ENCODE data around the gene MFSD8. TPM values are rescaled to one million over a fixed set of nuclear protein-coding genes. Genes with fewer than 3 reads are reported as not detected.

MFSD8 gene
- total RNA-seq, 1 experiment from 2014 or later: 17.6 TPM

DNA sequence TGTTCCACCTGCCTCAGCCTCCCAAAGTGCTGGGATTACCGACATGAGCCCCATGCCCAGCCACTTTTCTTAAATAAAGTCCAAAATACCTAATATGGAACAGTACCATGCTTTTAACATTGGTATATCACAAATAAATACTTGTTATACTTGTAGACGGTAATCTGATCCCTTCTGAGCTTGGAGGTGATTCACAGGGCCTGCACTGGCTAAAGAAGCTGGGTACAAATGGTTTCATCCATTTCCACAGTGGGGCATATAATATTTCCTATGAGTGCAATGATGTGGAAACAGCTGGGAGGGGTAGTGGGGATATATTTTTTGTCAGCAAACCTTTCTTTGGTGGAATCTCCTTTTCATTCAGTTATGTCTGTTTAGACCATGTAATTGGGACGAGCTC is 48.5 kb downstream of the MFSD8 start:
- Mint-ChIP-seq H3K27me3 (ENCODE audit: low read depth) (no peaks in the 10 kb centered on the region), H3K36me3 (peaks cover 8% of the 10 kb centered on the region), H3K4me3 (no peak overlapping the region), H3K27ac (no peak overlapping the region), H3K4me1 (peaks cover 4% of the 10 kb centered on the region; the same call in 1 of the 2 replicates), H3K9me3 (no peaks in the 10 kb centered on the region)
- TF ChIP-seq, protein P1, sequence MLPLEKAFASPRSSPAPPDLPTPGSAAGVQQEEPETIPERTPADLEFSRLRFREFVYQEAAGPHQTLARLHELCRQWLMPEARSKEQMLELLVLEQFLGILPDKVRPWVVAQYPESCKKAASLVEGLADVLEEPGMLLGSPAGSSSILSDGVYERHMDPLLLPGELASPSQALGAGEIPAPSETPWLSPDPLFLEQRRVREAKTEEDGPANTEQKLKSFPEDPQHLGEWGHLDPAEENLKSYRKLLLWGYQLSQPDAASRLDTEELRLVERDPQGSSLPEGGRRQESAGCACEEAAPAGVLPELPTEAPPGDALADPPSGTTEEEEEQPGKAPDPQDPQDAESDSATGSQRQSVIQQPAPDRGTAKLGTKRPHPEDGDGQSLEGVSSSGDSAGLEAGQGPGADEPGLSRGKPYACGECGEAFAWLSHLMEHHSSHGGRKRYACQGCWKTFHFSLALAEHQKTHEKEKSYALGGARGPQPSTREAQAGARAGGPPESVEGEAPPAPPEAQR (CRISPR knock-in tag; IDR thresholded peaks at IDR 0.05): no peak
- TF ChIP-seq, protein P2, sequence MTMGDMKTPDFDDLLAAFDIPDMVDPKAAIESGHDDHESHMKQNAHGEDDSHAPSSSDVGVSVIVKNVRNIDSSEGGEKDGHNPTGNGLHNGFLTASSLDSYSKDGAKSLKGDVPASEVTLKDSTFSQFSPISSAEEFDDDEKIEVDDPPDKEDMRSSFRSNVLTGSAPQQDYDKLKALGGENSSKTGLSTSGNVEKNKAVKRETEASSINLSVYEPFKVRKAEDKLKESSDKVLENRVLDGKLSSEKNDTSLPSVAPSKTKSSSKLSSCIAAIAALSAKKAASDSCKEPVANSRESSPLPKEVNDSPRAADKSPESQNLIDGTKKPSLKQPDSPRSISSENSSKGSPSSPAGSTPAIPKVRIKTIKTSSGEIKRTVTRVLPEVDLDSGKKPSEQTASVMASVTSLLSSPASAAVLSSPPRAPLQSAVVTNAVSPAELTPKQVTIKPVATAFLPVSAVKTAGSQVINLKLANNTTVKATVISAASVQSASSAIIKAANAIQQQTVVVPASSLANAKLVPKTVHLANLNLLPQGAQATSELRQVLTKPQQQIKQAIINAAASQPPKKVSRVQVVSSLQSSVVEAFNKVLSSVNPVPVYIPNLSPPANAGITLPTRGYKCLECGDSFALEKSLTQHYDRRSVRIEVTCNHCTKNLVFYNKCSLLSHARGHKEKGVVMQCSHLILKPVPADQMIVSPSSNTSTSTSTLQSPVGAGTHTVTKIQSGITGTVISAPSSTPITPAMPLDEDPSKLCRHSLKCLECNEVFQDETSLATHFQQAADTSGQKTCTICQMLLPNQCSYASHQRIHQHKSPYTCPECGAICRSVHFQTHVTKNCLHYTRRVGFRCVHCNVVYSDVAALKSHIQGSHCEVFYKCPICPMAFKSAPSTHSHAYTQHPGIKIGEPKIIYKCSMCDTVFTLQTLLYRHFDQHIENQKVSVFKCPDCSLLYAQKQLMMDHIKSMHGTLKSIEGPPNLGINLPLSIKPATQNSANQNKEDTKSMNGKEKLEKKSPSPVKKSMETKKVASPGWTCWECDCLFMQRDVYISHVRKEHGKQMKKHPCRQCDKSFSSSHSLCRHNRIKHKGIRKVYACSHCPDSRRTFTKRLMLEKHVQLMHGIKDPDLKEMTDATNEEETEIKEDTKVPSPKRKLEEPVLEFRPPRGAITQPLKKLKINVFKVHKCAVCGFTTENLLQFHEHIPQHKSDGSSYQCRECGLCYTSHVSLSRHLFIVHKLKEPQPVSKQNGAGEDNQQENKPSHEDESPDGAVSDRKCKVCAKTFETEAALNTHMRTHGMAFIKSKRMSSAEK (CRISPR knock-in tag; IDR thresholded peaks at IDR 0.05; ENCODE audit: borderline replicate concordance): no peak
- TF ChIP-seq FOXP1 (CRISPR knock-in tag; IDR thresholded peaks at IDR 0.05; ENCODE audit: borderline replicate concordance): no peak
- no peak for TF ChIP-seq ZNF219 (CRISPR knock-in tag; IDR thresholded peaks at IDR 0.05; ENCODE audit: borderline replicate concordance)
- no peak for TF ChIP-seq KAT7 (CRISPR knock-in tag; IDR thresholded peaks at IDR 0.05; ENCODE audit: borderline replicate concordance)
- TF ChIP-seq JAZF1 (CRISPR knock-in tag; IDR thresholded peaks at IDR 0.05): no peak
- no peak for TF ChIP-seq PRRX2 (CRISPR knock-in tag; IDR thresholded peaks at IDR 0.05)
- no peak for TF ChIP-seq NR1H2 (CRISPR knock-in tag; IDR thresholded peaks at IDR 0.05)
- no peak for TF ChIP-seq RORB (CRISPR knock-in tag; IDR thresholded peaks at IDR 0.05)
- no peak for TF ChIP-seq MXD4 (CRISPR knock-in tag; IDR thresholded peaks at IDR 0.05; ENCODE audit: borderline replicate concordance)
- TF ChIP-seq, protein P3, sequence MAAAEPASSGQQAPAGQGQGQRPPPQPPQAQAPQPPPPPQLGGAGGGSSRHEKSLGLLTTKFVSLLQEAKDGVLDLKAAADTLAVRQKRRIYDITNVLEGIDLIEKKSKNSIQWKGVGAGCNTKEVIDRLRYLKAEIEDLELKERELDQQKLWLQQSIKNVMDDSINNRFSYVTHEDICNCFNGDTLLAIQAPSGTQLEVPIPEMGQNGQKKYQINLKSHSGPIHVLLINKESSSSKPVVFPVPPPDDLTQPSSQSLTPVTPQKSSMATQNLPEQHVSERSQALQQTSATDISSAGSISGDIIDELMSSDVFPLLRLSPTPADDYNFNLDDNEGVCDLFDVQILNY (CRISPR knock-in tag; IDR thresholded peaks at IDR 0.05): no peak
- TF ChIP-seq, protein P4, sequence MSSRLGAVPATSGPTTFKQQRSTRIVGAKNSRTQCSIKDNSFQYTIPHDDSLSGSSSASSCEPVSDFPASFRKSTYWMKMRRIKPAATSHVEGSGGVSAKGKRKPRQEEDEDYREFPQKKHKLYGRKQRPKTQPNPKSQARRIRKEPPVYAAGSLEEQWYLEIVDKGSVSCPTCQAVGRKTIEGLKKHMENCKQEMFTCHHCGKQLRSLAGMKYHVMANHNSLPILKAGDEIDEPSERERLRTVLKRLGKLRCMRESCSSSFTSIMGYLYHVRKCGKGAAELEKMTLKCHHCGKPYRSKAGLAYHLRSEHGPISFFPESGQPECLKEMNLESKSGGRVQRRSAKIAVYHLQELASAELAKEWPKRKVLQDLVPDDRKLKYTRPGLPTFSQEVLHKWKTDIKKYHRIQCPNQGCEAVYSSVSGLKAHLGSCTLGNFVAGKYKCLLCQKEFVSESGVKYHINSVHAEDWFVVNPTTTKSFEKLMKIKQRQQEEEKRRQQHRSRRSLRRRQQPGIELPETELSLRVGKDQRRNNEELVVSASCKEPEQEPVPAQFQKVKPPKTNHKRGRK (CRISPR knock-in tag; IDR thresholded peaks at IDR 0.05; ENCODE audit: borderline replicate concordance): no peak
- TF ChIP-seq NR3C1 (CRISPR knock-in tag; conservative IDR thresholded peaks at IDR 0.05; ENCODE audit: low read depth): no peak
- no peak for TF ChIP-seq ZNF263 (CRISPR knock-in tag; IDR thresholded peaks at IDR 0.05; ENCODE audit: low read depth)
- ATAC-seq (no peak), DNase-seq (ENCODE audit: low spot score) (no peak)
- CTCF ChIA-PET: no interaction called here
- POLR2A ChIA-PET: no interaction called here

DNA sequence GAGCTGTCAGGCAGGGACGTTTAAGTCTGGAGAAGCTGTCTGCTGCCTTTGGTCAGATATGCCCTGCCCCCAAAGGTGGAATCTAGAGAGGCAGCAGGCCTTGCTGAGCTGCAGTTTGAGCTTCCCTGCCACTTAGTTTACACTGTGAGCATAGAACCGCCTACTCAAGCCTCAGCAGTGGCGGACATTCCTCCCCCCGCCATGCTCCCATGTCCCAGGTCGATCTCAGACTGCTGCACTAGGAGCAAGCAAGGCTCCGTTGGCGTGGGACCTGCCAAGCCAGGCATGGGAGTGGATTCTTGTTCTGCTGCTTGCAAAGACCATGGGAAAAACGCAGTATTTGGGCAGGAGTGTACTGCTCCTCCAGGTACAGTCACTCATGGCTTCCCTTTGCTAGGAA is 59.9 kb downstream of the MFSD8 start:
- CTCF ChIA-PET: no interaction called here
- H3K27ac Mint-ChIP-seq: no peak overlapping the region
- H3K4me3 Mint-ChIP-seq: no peak overlapping the region
- peaks cover 5% of the 10 kb centered on the region for H3K36me3 Mint-ChIP-seq
- ATAC-seq (no peak), DNase-seq (ENCODE audit: low spot score) (no peak)
- no peaks in the 10 kb centered on the region; the same call in 1 of the 2 replicates for H3K27me3 Mint-ChIP-seq (ENCODE audit: low read depth)
- no peaks in the 10 kb centered on the region; the same call in 1 of the 2 replicates for H3K9me3 Mint-ChIP-seq
- POLR2A ChIA-PET: no interaction called here
- no peaks in the 10 kb centered on the region for H3K4me1 Mint-ChIP-seq
- TF ChIP-seq, protein P5, sequence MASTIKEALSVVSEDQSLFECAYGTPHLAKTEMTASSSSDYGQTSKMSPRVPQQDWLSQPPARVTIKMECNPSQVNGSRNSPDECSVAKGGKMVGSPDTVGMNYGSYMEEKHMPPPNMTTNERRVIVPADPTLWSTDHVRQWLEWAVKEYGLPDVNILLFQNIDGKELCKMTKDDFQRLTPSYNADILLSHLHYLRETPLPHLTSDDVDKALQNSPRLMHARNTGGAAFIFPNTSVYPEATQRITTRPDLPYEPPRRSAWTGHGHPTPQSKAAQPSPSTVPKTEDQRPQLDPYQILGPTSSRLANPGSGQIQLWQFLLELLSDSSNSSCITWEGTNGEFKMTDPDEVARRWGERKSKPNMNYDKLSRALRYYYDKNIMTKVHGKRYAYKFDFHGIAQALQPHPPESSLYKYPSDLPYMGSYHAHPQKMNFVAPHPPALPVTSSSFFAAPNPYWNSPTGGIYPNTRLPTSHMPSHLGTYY (CRISPR knock-in tag; IDR thresholded peaks at IDR 0.05): no peak
- TF ChIP-seq, protein P6, sequence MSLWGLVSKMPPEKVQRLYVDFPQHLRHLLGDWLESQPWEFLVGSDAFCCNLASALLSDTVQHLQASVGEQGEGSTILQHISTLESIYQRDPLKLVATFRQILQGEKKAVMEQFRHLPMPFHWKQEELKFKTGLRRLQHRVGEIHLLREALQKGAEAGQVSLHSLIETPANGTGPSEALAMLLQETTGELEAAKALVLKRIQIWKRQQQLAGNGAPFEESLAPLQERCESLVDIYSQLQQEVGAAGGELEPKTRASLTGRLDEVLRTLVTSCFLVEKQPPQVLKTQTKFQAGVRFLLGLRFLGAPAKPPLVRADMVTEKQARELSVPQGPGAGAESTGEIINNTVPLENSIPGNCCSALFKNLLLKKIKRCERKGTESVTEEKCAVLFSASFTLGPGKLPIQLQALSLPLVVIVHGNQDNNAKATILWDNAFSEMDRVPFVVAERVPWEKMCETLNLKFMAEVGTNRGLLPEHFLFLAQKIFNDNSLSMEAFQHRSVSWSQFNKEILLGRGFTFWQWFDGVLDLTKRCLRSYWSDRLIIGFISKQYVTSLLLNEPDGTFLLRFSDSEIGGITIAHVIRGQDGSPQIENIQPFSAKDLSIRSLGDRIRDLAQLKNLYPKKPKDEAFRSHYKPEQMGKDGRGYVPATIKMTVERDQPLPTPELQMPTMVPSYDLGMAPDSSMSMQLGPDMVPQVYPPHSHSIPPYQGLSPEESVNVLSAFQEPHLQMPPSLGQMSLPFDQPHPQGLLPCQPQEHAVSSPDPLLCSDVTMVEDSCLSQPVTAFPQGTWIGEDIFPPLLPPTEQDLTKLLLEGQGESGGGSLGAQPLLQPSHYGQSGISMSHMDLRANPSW (CRISPR knock-in tag; conservative IDR thresholded peaks at IDR 0.05; ENCODE audit: low read depth): no peak
- TF ChIP-seq, protein P7, sequence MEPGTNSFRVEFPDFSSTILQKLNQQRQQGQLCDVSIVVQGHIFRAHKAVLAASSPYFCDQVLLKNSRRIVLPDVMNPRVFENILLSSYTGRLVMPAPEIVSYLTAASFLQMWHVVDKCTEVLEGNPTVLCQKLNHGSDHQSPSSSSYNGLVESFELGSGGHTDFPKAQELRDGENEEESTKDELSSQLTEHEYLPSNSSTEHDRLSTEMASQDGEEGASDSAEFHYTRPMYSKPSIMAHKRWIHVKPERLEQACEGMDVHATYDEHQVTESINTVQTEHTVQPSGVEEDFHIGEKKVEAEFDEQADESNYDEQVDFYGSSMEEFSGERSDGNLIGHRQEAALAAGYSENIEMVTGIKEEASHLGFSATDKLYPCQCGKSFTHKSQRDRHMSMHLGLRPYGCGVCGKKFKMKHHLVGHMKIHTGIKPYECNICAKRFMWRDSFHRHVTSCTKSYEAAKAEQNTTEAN (CRISPR knock-in tag; IDR thresholded peaks at IDR 0.05): no peak
- no peak for TF ChIP-seq CREM (CRISPR knock-in tag; IDR thresholded peaks at IDR 0.05)
- TF ChIP-seq, protein P8, sequence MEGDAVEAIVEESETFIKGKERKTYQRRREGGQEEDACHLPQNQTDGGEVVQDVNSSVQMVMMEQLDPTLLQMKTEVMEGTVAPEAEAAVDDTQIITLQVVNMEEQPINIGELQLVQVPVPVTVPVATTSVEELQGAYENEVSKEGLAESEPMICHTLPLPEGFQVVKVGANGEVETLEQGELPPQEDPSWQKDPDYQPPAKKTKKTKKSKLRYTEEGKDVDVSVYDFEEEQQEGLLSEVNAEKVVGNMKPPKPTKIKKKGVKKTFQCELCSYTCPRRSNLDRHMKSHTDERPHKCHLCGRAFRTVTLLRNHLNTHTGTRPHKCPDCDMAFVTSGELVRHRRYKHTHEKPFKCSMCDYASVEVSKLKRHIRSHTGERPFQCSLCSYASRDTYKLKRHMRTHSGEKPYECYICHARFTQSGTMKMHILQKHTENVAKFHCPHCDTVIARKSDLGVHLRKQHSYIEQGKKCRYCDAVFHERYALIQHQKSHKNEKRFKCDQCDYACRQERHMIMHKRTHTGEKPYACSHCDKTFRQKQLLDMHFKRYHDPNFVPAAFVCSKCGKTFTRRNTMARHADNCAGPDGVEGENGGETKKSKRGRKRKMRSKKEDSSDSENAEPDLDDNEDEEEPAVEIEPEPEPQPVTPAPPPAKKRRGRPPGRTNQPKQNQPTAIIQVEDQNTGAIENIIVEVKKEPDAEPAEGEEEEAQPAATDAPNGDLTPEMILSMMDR (IDR thresholded peaks at IDR 0.05): no peak

Data from WTC11 (cell line).